HG02763 (cell line): ENCODE measurements around the gene RAPGEF4.

Experiments used
- ATAC-seq: cut with Tn5 transposase; IDR thresholded peaks from one replicate; pipeline ENCODE4 v1.9.1; 2021; ENCODE audit warnings: mild to moderate bottlenecking, moderate library complexity; ENCODE audit not compliant: unreplicated experiment

RAPGEF4 gene

DNA sequence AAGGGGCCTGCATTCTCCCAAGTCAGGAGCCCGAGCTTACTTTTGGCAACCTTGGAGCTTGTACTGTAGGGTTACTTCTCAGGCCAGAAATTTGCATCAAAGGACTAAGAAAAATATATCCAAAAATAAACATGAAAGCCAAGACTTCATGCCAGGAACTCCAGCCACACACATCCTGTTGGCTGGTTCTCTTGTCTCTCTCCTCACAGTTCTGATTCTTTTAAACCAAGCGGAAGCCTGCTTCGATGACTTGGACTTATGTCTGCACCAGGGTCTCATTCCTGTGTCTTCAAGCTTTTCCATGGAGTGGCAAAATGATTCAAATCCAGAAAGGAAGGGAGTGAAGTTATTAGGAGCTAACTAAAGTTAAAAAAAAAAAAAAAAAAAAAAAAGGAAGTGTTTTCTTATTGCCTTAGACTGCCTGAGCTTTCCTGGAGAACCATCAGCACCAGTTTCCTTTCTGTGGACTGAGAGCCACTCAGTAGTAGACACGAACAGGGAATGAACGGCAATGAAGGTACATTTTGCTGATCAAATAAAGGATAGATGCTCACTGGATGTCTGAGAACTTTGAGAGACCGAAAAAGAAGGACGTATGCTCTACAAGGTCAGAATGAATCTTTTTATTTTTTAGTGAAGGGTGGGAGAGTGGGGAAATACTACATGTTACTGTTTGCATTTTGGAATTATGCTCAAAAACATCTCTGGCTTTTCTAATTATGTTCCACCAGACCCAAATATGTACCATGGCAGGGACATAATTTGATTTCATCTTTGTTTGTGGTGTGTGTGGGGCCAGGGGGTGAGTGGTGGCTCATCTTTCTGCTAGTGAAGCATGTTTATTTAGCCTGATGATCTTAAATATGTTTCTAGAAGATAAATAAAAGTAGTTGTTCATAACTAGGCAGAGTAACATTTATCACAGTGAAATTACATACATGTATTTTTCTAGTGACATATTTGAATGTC lies 86.0 kb downstream of the RAPGEF4 start:
- no peak for ATAC-seq

DNA sequence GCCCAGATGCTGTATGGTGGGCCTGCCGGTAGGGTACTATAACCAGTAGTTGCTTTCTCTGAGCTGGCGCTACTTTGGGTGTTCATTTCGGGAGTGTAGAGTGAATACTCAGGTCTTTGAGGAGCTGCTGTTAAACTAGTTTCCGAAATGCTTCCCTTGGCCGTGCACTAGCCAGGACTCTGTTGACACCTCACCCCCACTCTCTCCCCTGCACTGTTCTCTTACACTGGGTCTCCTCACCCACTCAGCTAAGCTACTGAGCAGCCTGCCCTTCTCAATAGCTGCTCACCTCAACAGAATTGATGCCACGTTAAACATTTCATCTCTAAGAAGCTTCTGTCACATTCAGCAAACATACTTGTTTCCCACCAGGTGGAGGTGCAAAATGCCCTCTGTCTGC lies 86.9 kb downstream of the RAPGEF4 start:
- no peak for ATAC-seq

DNA sequence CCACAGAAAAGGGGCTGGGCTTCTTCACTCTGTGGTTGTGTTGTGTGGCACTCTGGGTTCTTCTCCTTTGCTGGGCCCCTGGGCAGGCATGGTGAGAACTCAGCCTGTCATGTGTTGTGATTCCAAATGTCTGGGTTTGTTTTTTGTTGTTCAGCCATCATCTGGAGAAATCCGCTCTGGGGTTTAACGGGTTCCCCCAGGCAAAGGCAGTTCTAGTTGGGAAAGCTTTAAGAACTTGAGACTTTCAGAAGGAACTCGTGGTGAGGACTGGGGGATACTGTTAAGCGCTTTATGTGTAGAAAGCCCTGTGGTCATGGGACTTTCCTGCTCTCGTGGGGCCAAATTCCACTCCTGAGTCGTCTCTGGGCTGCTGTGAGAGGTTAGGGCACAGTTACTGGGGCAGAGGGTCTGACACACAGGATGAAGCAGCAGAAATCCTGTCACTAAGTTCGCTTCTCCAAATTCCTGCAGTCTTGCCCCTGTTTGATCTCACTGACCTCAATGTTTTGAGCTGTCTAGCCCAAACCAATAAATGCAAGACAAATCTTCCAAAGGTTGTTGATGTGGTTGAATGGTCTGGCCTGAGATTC lies 87.7 kb downstream of the RAPGEF4 start:
- ATAC-seq, result no peak

DNA sequence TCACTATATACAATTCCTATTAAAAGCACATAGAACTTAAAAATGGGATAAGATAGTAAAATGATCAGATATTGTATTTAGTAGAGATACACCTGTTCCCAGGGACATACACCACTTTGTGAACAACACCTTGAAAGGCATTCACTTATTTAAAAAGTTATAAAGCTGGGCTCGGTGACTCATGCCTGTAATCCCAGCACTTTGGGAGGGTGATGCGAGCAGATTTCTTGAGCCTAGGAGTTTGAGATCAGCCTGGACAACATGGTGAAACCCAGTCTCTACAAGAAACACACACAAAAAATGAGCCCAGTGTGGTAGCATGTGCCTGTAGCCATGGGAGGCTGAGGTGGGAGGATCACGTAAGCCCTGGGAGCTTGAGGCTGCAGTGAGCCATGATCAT lies 90.9 kb downstream of the RAPGEF4 start:
- ATAC-seq, result no peak

DNA sequence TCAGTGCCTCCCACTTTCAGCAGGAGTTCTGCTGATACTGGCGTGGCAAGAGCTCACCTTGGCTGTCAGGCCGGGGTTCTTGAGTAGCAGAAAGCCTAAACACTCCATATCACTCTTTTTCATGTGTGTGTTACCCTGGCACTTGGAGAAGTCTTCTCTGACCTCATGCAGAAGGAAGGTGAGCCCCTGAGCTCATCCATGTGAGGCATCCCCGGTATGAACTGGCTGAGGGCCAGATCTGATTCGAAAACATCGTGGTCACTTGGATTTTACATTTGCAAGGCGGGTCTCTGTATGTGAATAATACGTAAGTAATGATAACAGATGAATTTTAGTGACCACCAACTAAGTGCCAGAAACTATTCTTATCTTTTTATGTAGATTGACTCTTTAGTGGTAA lies 93.6 kb downstream of the RAPGEF4 start:
- ATAC-seq, result no peak

DNA sequence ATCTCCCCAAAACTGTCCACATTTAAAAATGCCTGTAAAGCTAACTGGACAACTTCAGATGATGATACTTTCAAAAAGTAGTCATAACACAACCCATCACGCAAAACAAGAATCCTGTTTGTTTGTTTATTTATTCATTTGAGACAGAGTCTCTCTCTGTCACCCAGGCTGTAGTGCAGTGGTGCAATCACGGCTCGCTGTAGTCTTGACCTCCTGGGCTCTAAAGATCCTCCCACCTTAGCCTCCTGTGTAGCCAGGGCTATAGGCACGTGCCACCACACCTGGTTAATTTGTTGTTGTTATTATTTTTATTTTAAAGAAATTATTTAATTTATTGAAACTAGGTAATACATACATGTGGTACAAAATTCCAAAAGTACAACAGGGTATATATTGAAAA lies 94.8 kb downstream of the RAPGEF4 start:
- no peak for ATAC-seq

DNA sequence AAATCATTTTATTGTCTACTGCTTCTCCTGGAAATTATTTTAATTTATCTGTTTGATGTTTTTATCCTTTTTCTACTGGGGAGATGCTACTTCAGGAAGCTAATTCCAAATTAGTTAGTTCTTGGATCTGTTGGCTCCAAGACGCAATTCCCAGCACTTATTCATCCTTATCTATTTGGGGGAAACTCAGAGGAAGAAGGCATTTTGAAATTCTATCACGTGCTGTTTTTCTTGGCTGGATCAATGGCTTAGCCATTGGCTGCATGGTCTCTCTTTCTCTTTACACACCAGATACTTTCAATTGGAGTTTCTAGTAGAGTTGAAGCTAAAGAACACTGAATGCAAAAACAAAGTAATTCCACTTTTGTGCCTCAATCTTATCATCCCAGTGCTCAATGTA lies 98.3 kb downstream of the RAPGEF4 start:
- no peak for ATAC-seq

DNA sequence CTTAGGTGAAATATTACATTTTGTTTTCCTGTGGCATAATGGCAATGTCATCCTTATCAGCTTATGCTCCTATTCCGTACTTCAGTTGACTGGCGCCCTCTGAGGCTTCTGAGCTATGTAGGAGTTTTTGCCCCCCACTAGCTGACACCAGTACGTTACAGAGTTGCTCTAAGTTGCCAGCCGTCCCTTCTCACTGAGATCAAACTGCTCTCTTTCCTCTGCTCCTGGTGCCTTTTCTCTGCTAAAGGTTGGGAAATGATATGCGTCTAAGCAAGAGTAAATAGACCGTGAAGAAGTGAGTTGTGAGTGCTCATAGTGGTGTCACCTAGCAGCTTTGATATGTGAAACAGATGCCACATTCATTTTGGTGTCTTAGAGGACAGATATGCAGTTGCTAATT lies 99.2 kb downstream of the RAPGEF4 start:
- ATAC-seq, result no peak

DNA sequence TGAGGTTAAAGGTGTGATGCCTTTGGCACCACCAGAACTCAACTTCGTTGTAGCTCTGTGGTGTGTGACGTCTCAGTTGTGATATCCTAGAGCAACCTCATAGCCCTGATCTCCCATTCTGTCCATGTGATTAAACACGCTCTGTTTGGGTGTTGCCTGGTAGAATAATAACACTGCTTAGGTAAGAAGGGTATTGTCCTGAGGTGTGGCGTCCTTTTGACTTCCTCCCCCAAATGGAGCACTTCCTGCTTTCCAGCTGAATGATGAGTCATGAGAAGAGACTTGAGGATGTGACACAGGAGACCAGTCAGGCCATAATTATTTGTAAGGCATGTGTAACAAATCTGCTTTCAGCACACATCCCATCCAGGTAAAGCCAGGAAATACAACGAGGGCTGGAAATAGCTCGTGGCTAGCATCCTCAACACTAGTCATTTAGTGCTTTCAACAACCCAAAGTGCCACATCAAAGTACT lies 100.7 kb downstream of the RAPGEF4 start:
- no peak for ATAC-seq

DNA sequence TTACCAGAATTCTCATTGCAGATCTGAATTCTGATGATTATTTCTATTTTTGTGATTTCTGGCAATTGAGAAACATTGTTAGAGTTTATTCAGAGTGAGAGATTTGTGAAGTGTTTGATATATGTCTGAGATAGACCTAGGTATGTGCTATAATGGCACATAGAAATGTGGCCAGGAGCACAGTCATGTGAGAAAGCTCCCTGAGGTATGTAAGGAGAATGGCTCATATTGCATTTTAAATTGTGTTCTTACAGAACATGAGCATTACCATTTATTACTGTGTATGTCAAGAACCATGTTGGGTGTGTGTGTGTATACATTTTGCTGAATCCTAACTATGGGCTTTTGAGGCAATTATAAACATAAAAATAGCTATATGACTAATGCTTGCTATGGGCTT lies 101.2 kb downstream of the RAPGEF4 start:
- no peak for ATAC-seq

DNA sequence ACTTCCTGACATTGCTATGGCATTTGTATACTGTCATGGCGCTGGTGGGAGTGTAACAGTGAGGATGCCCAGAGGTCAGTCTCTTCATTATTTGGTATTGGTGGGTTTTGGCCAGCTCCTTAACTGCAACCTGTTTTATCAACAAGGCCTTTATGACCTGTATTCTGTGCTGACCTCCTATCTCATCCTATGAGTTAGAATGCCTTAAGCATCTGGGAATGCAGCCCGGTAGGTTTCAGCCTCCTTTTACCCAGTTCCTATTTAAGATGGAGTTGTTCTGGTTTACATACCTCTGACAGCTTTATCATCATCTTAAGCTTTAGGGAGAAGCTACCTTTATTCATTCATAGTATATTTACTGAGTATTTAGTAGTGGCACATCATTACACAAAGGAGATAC lies 103.8 kb downstream of the RAPGEF4 start:
- ATAC-seq, result no peak

DNA sequence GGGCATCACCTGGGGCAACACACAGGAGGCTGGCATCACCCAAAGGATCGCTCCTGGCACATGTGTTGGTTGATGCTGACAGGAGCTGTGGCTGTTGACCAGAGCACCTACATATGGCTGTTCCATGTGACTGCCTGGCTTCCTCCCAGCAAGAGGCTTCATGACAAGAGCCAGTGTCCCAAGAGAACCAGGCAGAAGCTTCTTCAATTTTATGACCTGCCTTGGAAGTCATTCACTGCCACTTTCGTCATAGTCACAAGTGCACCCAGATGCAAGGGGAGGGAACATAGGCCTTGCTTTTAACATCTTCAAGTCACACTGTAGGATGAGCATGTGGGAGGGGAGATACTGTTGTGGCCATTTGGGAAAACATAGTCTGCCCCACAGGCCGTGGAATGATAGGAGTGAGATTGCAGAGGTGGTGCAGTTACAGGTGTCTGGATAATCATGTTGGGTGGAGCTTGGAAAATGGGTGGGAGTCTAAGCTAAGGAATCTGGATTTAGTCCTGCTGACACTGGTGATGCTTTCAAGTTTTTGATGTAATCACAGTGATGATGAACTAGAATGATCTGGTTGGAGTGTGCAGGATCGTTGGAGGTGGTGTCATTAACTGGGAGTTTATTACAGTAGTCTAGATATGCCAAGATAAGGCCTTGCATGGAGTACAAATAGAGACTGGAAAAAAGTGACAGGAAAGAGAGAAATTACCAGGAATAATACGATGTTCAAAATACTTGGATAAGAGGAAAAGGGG lies 107.0 kb downstream of the RAPGEF4 start:
- ATAC-seq, result no peak

DNA sequence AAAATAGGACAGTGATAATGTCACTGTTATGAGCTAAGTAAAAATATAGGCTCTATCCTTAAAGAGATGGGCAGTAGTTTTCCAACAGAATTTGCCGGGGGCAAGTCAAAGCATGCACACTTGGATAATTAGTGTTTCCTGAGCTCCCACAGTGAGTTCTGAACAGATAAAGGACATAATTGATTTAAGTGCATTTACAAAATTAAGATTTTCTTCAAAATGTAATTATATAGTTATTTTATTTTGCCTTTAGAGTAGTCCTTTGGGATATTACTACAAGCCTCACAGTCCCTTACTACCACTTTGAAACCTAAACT lies 107.6 kb downstream of the RAPGEF4 start:
- ATAC-seq, result no peak

DNA sequence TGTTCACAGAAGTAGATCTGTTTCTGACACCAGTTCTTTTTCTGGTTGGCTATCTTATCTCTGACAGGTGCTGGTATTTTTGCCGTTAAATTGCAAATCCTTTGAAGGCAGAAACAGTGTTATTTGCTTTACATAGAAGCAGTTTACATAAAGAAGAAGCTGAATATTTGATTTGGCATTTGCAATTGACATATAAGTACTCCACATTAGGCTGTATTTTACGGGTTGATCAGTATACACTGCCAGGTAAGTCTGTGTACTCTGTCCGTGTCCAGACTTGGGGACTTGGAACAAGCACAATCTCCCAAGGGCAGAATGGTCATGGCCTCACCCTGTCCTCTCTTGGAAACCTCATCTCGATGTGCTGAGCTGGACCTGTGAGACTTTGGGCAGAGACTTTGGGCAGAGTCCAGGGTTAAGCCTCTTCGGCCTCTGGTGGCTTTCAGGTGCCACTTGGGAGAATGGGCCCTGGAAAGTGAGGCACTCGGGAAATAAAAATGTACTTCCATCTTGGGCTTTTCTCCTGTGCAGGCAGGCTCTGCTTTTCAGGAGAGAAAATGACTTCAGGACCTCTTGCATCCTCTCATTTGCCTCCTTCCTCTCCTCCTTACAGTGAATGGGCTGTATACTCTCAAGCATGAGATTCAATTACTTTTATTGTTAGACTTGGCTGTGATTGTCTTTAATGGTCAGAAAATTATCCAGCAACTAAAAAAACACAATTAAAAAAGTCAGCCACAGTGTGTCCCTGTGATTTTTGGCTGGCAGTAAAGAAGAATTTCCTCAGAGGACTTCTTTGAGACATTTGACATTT lies 108.5 kb downstream of the RAPGEF4 start:
- no peak for ATAC-seq

DNA sequence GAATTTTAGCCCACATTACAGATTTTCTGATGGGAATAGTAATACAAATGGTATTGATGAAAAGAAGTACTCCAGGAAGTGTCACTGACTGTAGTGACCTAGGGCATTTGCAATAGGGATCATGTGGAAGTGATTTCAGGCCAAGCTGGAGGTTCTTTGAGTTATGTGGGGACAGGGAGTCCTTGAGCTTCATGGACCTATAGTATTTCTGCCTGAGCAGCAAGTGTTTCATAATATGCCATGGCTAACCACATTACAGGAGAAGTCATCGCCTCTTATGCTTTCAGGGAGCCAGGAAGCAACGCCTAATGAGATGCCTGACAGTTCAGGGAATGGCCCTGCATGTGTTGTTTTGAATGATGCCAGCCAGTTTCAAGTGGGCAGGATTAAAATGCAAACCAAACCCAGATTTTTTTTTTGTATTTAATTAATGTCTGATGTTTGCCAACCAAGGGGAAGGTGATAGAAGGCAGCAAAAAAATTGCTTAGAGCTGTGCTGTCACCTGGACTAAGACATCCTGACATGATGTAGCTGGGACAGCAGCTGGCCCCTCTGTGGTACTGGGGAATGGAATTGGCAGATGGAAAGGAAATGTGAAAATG lies 109.5 kb downstream of the RAPGEF4 start:
- no peak for ATAC-seq

DNA sequence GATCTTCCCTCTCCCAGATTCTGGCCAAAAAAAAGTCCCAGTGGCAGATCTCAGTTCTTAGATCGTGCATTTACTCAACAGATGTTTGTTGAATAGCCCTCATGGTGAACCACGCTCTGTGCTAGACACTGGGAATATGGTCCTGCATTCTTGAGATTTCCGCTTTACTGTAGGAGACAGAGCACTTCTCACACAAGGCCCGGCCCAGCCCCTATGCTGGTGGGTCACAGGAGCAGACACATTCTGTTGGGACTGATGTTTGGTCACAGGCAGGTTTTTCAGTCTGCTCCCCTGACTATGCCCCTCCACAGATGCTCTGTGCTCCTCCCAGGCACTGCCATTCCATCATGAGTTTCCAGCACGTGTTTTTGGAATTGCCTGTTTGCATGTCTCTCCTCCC lies 110.9 kb downstream of the RAPGEF4 start:
- ATAC-seq, result no peak

DNA sequence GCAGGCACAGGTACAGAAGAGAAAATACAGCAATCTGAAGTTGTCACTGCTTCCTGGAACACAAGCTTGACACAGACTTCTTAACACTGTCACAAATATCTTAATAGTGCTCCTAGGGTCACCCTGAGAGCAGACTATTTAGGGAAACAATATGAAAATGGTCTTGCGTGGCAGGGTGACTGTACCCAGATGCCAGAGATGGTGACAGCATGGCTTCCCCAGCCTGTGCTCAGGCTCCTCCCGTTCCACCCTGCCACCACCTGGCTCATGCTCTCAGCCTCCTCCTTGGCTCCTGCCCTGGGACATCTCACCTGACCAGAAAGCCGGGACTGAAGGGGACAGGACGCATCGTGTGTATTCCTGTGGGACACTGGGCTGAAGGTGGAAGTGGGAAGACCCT lies 111.5 kb downstream of the RAPGEF4 start:
- ATAC-seq, result no peak

DNA sequence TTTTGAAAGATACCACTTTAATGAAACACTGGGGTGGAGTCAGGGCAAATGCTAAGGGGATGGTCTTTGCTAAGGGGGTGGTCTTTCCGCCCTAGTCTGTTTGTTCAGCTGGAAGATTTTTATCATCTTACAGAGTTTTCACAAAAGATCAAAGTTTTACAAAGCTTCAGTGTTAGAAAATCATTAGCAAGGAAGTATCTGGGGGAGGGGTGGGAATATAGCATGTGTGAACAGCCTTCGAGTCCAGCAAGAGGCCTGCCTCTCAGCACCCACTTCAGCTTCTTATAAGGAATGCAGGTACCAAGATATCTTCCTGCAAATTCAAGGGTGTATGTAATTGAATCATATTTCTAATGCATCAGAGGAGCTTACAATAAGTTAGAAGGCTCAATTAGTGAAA lies 112.9 kb downstream of the RAPGEF4 start:
- ATAC-seq, result no peak

DNA sequence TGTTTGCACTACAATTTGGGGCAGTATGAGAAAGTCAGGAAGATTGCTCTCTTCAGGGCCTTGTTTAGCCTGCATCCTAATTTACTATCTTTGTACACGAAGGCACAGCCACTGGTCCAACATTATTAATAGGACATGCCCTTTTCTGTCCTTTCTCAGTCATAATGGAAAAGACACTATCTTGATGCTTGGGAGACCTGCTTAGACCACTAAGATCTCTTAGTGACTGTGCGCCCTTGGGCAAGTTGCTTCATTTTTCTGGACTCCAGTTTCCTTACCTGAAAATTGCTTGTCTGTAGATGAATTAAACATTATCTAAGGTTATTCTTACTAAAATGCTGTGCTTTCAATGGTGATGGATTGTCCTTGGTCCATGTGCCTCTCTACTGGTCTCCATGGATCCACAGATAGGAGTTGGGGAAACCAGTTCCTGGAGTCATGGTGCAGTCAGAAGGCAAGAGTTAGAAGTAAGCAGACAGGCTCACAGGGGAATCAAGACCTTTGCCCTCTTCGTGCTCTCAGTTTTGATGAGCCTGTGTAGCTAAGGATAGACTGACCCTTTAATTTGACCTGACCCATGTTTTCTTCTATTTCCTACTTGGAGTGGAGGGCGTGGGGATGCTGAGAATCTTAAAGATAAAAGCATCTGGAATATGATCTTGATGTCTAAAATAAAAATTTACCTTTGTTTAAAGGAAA lies 114.0 kb downstream of the RAPGEF4 start:
- ATAC-seq, result no peak

DNA sequence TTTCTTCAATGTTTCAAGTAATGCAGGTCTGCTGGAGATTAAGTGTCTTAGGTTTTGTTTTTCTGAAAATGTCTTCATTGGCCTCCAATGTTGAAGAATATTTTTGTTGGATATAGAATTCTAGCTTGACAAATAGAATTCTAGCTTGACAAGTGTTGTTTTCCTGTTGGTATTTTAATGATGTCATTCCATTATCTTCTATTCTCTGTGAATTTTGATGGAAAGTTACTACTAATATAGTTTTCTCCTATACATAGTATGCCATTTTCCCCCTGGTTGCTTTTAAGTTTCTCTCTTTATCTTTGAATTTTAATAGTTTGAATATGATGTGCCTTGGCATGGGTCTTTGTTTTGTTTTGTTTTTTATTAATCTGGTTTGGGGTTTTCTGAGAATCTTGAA lies 119.9 kb downstream of the RAPGEF4 start:
- no peak for ATAC-seq
